Duodenal mucosa (tissue), 2 donors: ENCODE data around the gene ATP5MC2.
"Not testable (repeated sequence)": the region's sequence is repeated elsewhere in the genome, so short reads cannot be mapped to it uniquely, and the experiment has no call there.

Experiments used
- H3K27ac ChIP-seq: one replicate; pipeline ENCODE4 v1.7.0; 2013; ENCODE audit warnings: low read depth, low read length
- H3K27me3 ChIP-seq, 2 donors: one replicate each; pipeline ENCODE4 v1.7.0; 2013; ENCODE audit warnings: low read length in 2 of 2, control low read depth in 1 of 2; ENCODE audit not compliant: insufficient read depth in 2 of 2, control insufficient read depth in 1 of 2
- H3K36me3 ChIP-seq, 2 donors: one replicate each; pipeline ENCODE4 v1.7.0; 2013; ENCODE audit warnings: low read length in 2 of 2, control low read depth in 1 of 2; ENCODE audit not compliant: insufficient read depth in 2 of 2, control insufficient read depth in 1 of 2
- H3K4me1 ChIP-seq, 2 donors: one replicate each; pipeline ENCODE4 v1.7.0; 2013; ENCODE audit warnings: low read length in 2 of 2, control low read depth in 1 of 2; ENCODE audit not compliant: insufficient read depth in 2 of 2, control insufficient read depth in 1 of 2
- H3K4me3 ChIP-seq, 2 donors: one replicate each; pipeline ENCODE4 v1.7.0; 2013; ENCODE audit warnings: low read length in 2 of 2, low read depth in 1 of 2
- H3K9ac ChIP-seq, 2 donors: one replicate each; pipeline ENCODE4 v1.7.0; 2013; ENCODE audit warnings: low read length in 2 of 2, low read depth in 1 of 2
- H3K9me3 ChIP-seq, 2 donors: one replicate each; pipeline ENCODE4 v1.7.0; 2013; ENCODE audit warnings: low read length in 2 of 2, control low read depth in 1 of 2; ENCODE audit not compliant: control insufficient read depth in 1 of 2

ATP5MC2 gene

GRCh38 chr12:53695152-53696145 lies 19.6 kb upstream of the ATP5MC2 start:
- Histone ChIP-seq H3K4me3 (no peak overlapping the region), H3K9ac (no peak overlapping the region), H3K27me3 (peaks cover 55 to 65% of the 10 kb centered on the region in 2 donors), H3K4me1 (peaks cover 9 to 13% of the 10 kb centered on the region in 2 donors), H3K9me3 (no peaks in the 10 kb centered on the region), H3K27ac (no peak overlapping the region), H3K36me3 (no peaks in the 10 kb centered on the region)

- Histone ChIP-seq H3K27ac (no peak overlapping the region), H3K9me3 (no peaks in the 10 kb centered on the region), H3K27me3 (peaks cover 51 to 58% of the 10 kb centered on the region in 2 donors), H3K36me3 (no peaks in the 10 kb centered on the region), H3K4me1 (peaks cover 9 to 13% of the 10 kb centered on the region in 2 donors), H3K9ac (no peak overlapping the region), H3K4me3 (no peak overlapping the region)
These were observed 18.9 kb upstream of the ATP5MC2 start for GRCh38 chr12:53694756-53695151.

- H3K27me3 ChIP-seq = peaks cover 3 to 4% of the 10 kb centered on the region in 2 donors
These were observed 12.3 kb upstream of the ATP5MC2 start for GRCh38 chr12:53688134-53688533.

GRCh38 chr12:53686436-53686835 lies 10.6 kb upstream of the ATP5MC2 start:
- H3K4me3 ChIP-seq = no peak overlapping the region
- no peak overlapping the region for H3K9ac ChIP-seq
- H3K9me3 ChIP-seq = no peaks in the 10 kb centered on the region
- no peaks in the 10 kb centered on the region for H3K36me3 ChIP-seq
- H3K27ac ChIP-seq = no peak overlapping the region
- H3K4me1 ChIP-seq = no peaks in the 10 kb centered on the region
- no peaks in the 10 kb centered on the region for H3K27me3 ChIP-seq

More at GRCh38 chr12:53688134-53688533, 12.3 kb upstream of the ATP5MC2 start:
- Histone ChIP-seq H3K9ac (no peak overlapping the region), H3K36me3 (no peaks in the 10 kb centered on the region), H3K27ac (no peak overlapping the region), H3K4me1 (no peaks in the 10 kb centered on the region), H3K9me3 (no peaks in the 10 kb centered on the region), H3K4me3 (no peak overlapping the region)

GRCh38 chr12:53684654-53685220 lies 8.9 kb upstream of the ATP5MC2 start:
- peaks cover 0 to under 1% of the 10 kb centered on the region in 2 donors for H3K27me3 ChIP-seq
- H3K9me3 ChIP-seq = no peaks in the 10 kb centered on the region
- H3K27ac ChIP-seq = no peak overlapping the region
- H3K9ac ChIP-seq = no peak overlapping the region
- H3K36me3 ChIP-seq = no peaks in the 10 kb centered on the region
- no peak overlapping the region for H3K4me3 ChIP-seq
- no peaks in the 10 kb centered on the region for H3K4me1 ChIP-seq

- Histone ChIP-seq H3K4me1 (no peaks in the 10 kb centered on the region), H3K27ac (no peak overlapping the region), H3K4me3 (no peak overlapping the region), H3K9me3 (no peaks in the 10 kb centered on the region), H3K27me3 (peaks cover 0 to 8% of the 10 kb centered on the region in 2 donors), H3K36me3 (no peaks in the 10 kb centered on the region), H3K9ac (no peak overlapping the region)
These were observed 8.1 kb upstream of the ATP5MC2 start for GRCh38 chr12:53683983-53684382.

GRCh38 chr12:53683494-53683893 lies 7.6 kb upstream of the ATP5MC2 start:
- H3K4me3 ChIP-seq = no peak overlapping the region
- H3K36me3 ChIP-seq = no peaks in the 10 kb centered on the region
- H3K27me3 ChIP-seq = peaks cover 0 to 12% of the 10 kb centered on the region in 2 donors
- H3K9ac ChIP-seq = no peak overlapping the region
- no peaks in the 10 kb centered on the region for H3K9me3 ChIP-seq
- H3K4me1 ChIP-seq = no peaks in the 10 kb centered on the region
- no peak overlapping the region for H3K27ac ChIP-seq

- not testable (repeated sequence) for H3K27ac ChIP-seq, H3K9me3 ChIP-seq, H3K36me3 ChIP-seq, H3K9ac ChIP-seq, H3K4me3 ChIP-seq
- Histone ChIP-seq H3K4me1 (peaks cover 11% of the 10 kb centered on the region in 2 donors), H3K27me3 (peaks cover 3 to 20% of the 10 kb centered on the region in 2 donors)
These were observed 4.2 kb upstream of the ATP5MC2 start for GRCh38 chr12:53680061-53680460.

- Histone ChIP-seq H3K4me1 (peaks cover 15 to 20% of the 10 kb centered on the region in 2 donors), H3K4me3 (no peak overlapping the region), H3K9me3 (no peaks in the 10 kb centered on the region), H3K27me3 (peaks cover 3 to 20% of the 10 kb centered on the region in 2 donors), H3K27ac (peak overlapping the region; percentile 42), H3K9ac (peak overlapping the region in 1 of 2 donors; percentile 56), H3K36me3 (peaks cover 3 to 5% of the 10 kb centered on the region in 2 donors)
These were observed 1.9 kb upstream of the ATP5MC2 start for GRCh38 chr12:53677800-53678148.
